Type B pancreatic cell (in vitro differentiated cells): ENCODE measurements around the gene ACSF3. TPM values are rescaled to one million over a fixed set of nuclear protein-coding genes. Genes with fewer than 3 reads are reported as not detected.

Experiments used
- DNase-seq: peaks from one replicate; pipeline ENCODE4 v3.0.0; 2021; ENCODE audit warnings: mixed read lengths; ENCODE audit not compliant: unreplicated experiment; ENCODE audit errors: extremely low spot score
- H3K27ac Mint-ChIP-seq: 2 replicates; pipeline ENCODE4 v1.8.0; 2021; ENCODE audit warnings: mild to moderate bottlenecking, mixed read lengths
- H3K27me3 Mint-ChIP-seq: 2 replicates; pipeline ENCODE4 v1.8.0; 2021; ENCODE audit warnings: mixed read lengths
- H3K36me3 Mint-ChIP-seq: 2 replicates; pipeline ENCODE4 v1.8.0; 2021; ENCODE audit warnings: mixed read lengths
- H3K4me1 Mint-ChIP-seq: one replicate; pipeline ENCODE4 v1.8.0; 2021; ENCODE audit warnings: mixed read lengths; ENCODE audit not compliant: unreplicated experiment
- H3K4me3 Mint-ChIP-seq: 2 replicates; pipeline ENCODE4 v1.8.0; 2021; ENCODE audit warnings: mild to moderate bottlenecking, mixed read lengths
- H3K9me3 Mint-ChIP-seq: 2 replicates; pipeline ENCODE4 v1.8.0; 2021; ENCODE audit warnings: mixed read lengths
- CTCF ChIP-seq: fragments of 200-600 bp; sonication (generic); conservative IDR thresholded peaks from 2 replicates; pipeline ENCODE4 v1.5.0; 2021; ENCODE audit warnings: antibody characterized with exemption, mild to moderate bottlenecking
- total RNA-seq: library from RNA; stranded (reverse); gene quantifications from 2 replicates; pipeline ENCODE4 v1.2.1, GENCODE V29; 2021; ENCODE audit warnings: low replicate concordance

ACSF3 gene
- total RNA-seq, 1 donor from 2014 or later: 29.0 TPM

GRCh38 chr16:89077076-89077475 lies 16.6 kb upstream of the ACSF3 start:
- H3K27ac Mint-ChIP-seq: no peak overlapping the region
- TF ChIP-seq CTCF: no peak
- DNase-seq: no peak

DNA sequence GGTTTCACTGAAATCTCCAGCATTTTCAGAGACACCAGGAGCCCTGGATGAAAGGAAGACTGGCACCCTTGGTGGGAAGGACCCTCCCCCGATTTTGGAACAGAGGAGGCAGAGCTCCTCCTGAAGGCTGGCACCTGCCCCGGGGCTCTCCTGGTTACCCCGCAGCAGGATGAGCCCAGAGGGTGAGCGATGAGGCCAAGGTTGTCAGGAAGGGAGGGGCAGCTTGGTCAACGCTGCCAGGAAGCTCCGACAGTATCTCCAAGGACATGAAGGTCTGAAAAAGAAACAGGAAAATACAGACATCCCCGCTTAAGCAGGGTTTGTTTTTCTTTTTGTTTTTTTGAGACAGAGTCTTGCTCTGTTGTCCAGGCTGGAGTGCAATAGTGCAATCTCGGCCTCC lies 15.5 kb upstream of the ACSF3 start:
- no peak for DNase-seq
- H3K27me3 Mint-ChIP-seq: no peaks in the 10 kb centered on the region
- H3K9me3 Mint-ChIP-seq: no peaks in the 10 kb centered on the region
- no peaks in the 10 kb centered on the region for H3K36me3 Mint-ChIP-seq
- TF ChIP-seq CTCF: no peak
- no peak overlapping the region for H3K4me3 Mint-ChIP-seq
- no peaks in the 10 kb centered on the region for H3K4me1 Mint-ChIP-seq
- H3K27ac Mint-ChIP-seq: no peak overlapping the region

More at GRCh38 chr16:89077076-89077475, 16.6 kb upstream of the ACSF3 start:
- Mint-ChIP-seq H3K4me1 (peaks cover 2% of the 10 kb centered on the region), H3K27me3 (no peaks in the 10 kb centered on the region), H3K4me3 (no peak overlapping the region), H3K36me3 (no peaks in the 10 kb centered on the region), H3K9me3 (no peaks in the 10 kb centered on the region)

- Mint-ChIP-seq H3K4me1 (peaks cover 2% of the 10 kb centered on the region), H3K36me3 (no peaks in the 10 kb centered on the region), H3K4me3 (no peak overlapping the region), H3K27ac (no peak overlapping the region), H3K27me3 (peaks cover 1% of the 10 kb centered on the region), H3K9me3 (no peaks in the 10 kb centered on the region)
- DNase-seq: no peak
- no peak for TF ChIP-seq CTCF
These were observed 14.1 kb upstream of the ACSF3 start for GRCh38 chr16:89079434-89079980.

GRCh38 chr16:89080196-89080853 lies 13.3 kb upstream of the ACSF3 start:
- H3K4me1 Mint-ChIP-seq: peaks cover 4% of the 10 kb centered on the region
- no peak overlapping the region for H3K27ac Mint-ChIP-seq
- DNase-seq: no peak
- no peaks in the 10 kb centered on the region for H3K9me3 Mint-ChIP-seq
- H3K27me3 Mint-ChIP-seq: peaks cover 2% of the 10 kb centered on the region
- H3K4me3 Mint-ChIP-seq: no peak overlapping the region
- no peak for TF ChIP-seq CTCF
- no peaks in the 10 kb centered on the region for H3K36me3 Mint-ChIP-seq

GRCh38 chr16:89081556-89081955 lies 12.1 kb upstream of the ACSF3 start:
- no peaks in the 10 kb centered on the region for H3K9me3 Mint-ChIP-seq
- peaks cover 4% of the 10 kb centered on the region for H3K4me1 Mint-ChIP-seq
- H3K4me3 Mint-ChIP-seq: no peak overlapping the region
- H3K36me3 Mint-ChIP-seq: no peaks in the 10 kb centered on the region
- DNase-seq: no peak
- H3K27ac Mint-ChIP-seq: no peak overlapping the region
- TF ChIP-seq CTCF: no peak
- H3K27me3 Mint-ChIP-seq: peaks cover 10% of the 10 kb centered on the region
